NT2/D1 (cell line): Measurements from ENCODE around the gene MASTL.

Experiments
- DNase-seq: peaks from one replicate; pipeline ENCODE4 v3.0.0-alpha.2; 2011; ENCODE audit warnings: low read depth, low spot score
- H3K27me3 ChIP-seq: 2 replicates; pipeline ENCODE4 v1.6.0; 2011; ENCODE audit warnings: mild to moderate bottlenecking; ENCODE audit not compliant: insufficient read length, insufficient read depth
- H3K36me3 ChIP-seq: 2 replicates; pipeline ENCODE4 v1.6.1; 2011; ENCODE audit warnings: mild to moderate bottlenecking, low read length, mixed read lengths; ENCODE audit not compliant: insufficient read depth, insufficient read length
- H3K4me1 ChIP-seq: 2 replicates; pipeline ENCODE4 v1.5.1; 2011; ENCODE audit not compliant: insufficient read depth, insufficient read length
- H3K4me3 ChIP-seq: 2 replicates; pipeline ENCODE4 v1.5.1; 2011; ENCODE audit warnings: low read depth; ENCODE audit not compliant: insufficient read length
- H3K9ac ChIP-seq: 2 replicates; pipeline ENCODE4 v1.6.0; 2011; ENCODE audit warnings: low read depth; ENCODE audit not compliant: insufficient read length
- H3K9me3 ChIP-seq: 2 replicates; pipeline ENCODE4 v1.5.1; 2011; ENCODE audit warnings: mild to moderate bottlenecking, low read length; ENCODE audit not compliant: insufficient read depth
- SUZ12 ChIP-seq: IDR thresholded peaks from 2 replicates; pipeline ENCODE4 v1.6.1; 2011; ENCODE audit not compliant: insufficient read length, insufficient read depth; ENCODE audit errors: extremely low read depth
- YY1 ChIP-seq: IDR thresholded peaks from 2 replicates; pipeline ENCODE4 v1.6.1; 2011; ENCODE audit not compliant: insufficient read length, insufficient read depth
- ZNF274 ChIP-seq: IDR thresholded peaks from 2 replicates; pipeline ENCODE4 v1.6.1; 2011; ENCODE audit warnings: mild to moderate bottlenecking, low read depth, low read length

The MASTL gene

GRCh38 chr10:27188897-27189296 is 33.7 kb downstream of the MASTL start:
- Histone ChIP-seq H3K9ac (no peak overlapping the region), H3K9me3 (no peaks in the 10 kb centered on the region), H3K36me3 (peaks cover 31% of the 10 kb centered on the region), H3K4me3 (no peak overlapping the region), H3K27me3 (no peaks in the 10 kb centered on the region), H3K4me1 (no peaks in the 10 kb centered on the region)
- TF ChIP-seq YY1 (no peak), SUZ12 (no peak), ZNF274 (no peak)
- no peak for DNase-seq

DNA sequence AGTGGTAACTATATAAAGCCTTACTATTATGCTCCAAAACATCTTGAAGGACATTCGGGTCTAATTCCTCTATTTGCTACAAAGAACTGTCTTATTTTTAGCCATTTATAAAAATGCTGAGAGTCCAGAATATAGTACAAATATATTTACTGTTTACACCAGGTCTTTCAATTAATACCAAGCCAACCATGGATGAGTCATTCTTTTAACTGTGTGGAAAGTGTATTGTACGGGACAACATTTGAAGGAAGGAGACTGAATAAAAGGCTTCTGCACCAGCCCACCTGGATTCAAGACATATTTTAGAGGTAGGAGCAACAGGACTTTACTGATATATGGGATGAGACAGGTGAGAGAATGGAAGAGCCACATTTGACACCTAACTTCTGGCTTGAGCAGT is 35.4 kb downstream of the MASTL start:
- Histone ChIP-seq H3K27me3 (no peaks in the 10 kb centered on the region), H3K36me3 (peaks cover 17% of the 10 kb centered on the region), H3K4me3 (no peak overlapping the region), H3K9me3 (no peaks in the 10 kb centered on the region), H3K9ac (no peak overlapping the region), H3K4me1 (no peaks in the 10 kb centered on the region)
- TF ChIP-seq YY1 (no peak), SUZ12 (no peak), ZNF274 (no peak)
- no peak for DNase-seq

DNA sequence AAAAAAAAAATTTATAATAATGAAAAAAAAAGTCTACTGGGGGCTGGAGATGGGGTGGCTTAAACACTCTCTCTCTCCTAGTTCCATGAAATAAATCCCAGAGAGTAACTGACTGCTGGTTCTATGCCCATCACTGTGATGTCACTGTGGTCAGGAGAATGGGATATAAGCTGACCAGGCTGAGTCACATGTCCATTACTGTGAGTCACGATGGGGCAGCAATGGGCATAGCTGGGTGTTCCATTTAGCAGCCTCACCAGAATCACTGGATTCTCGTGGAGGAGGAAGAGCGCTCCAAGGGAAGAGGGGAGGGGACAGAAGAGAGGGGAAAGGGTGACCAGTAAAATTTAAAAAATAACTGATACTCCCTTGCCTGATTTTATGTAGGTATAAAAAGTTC is 37.1 kb downstream of the MASTL start:
- H3K9ac ChIP-seq = no peak overlapping the region
- H3K27me3 ChIP-seq = no peaks in the 10 kb centered on the region
- DNase-seq = no peak
- peaks cover 1% of the 10 kb centered on the region for H3K36me3 ChIP-seq
- no peaks in the 10 kb centered on the region for H3K9me3 ChIP-seq
- no peaks in the 10 kb centered on the region for H3K4me1 ChIP-seq
- no peak for TF ChIP-seq ZNF274
- H3K4me3 ChIP-seq = no peak overlapping the region

DNA sequence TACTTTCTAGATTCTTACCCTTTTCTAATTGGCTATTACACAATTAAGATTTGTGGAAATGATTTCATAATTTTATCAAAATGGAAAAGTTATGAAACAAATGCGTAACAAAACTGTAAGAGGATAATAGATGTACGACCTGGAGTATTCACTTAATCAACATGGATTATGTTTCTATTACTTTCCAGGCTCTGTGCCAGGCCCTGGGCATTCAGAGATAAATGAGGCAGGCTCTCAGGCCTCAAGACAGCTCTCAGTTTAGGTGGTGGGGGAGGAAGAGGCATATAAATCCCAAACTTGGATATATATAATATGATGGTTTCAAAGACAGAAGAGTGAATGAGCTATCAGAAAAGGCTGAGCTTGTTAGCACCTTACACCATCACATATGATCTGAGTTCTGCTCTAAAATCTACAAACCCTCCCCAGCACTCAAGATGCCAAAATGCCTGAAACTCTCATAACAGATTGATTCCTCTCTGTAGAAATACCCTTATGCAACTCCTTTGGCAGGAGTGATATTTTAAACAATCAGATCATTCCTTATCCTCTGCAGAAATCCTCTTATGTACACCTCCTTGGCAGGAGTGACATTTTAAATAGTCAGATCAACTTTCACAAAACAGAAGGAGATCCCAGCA is 42.9 kb downstream of the MASTL start:
- Histone ChIP-seq H3K4me1 (no peaks in the 10 kb centered on the region), H3K9ac (no peak overlapping the region)

GRCh38 chr10:27203806-27204205 is 48.7 kb downstream of the MASTL start:
- H3K9ac ChIP-seq = no peak overlapping the region
- TF ChIP-seq SUZ12 (no peak), YY1 (no peak), ZNF274 (no peak)
- H3K4me3 ChIP-seq = no peak overlapping the region
- no peak for DNase-seq
- peaks cover 30% of the 10 kb centered on the region for H3K36me3 ChIP-seq
- no peaks in the 10 kb centered on the region for H3K4me1 ChIP-seq
- H3K9me3 ChIP-seq = no peaks in the 10 kb centered on the region
- H3K27me3 ChIP-seq = no peaks in the 10 kb centered on the region

More for the DNA sequence above, 42.9 kb downstream of the MASTL start:
- Histone ChIP-seq H3K4me3 (no peak overlapping the region), H3K36me3 (peaks cover 7% of the 10 kb centered on the region), H3K27me3 (no peaks in the 10 kb centered on the region), H3K9me3 (no peaks in the 10 kb centered on the region)
- DNase-seq = no peak
- TF ChIP-seq ZNF274 = no peak
- TF ChIP-seq YY1 = no peak
- TF ChIP-seq SUZ12 = no peak

DNA sequence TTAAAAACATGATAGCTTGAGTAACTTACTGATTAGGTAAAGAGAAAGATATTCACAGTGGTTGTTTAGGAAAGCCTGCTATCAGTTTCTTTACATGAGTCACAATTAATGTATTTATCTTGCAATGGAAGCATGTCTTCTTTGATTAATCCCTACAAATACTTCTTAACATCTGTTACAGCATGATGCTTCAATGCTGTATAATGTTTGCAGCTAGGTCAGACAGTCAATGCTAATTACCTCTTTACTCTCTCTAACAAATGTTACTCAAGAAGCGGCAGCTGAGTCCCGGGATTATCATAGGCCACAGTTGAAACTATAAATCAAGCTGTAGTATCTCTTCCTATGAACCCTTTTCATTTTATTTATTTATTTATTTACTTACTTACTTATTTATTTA is 52.2 kb downstream of the MASTL start:
- H3K36me3 ChIP-seq = peaks cover 33% of the 10 kb centered on the region

DNA sequence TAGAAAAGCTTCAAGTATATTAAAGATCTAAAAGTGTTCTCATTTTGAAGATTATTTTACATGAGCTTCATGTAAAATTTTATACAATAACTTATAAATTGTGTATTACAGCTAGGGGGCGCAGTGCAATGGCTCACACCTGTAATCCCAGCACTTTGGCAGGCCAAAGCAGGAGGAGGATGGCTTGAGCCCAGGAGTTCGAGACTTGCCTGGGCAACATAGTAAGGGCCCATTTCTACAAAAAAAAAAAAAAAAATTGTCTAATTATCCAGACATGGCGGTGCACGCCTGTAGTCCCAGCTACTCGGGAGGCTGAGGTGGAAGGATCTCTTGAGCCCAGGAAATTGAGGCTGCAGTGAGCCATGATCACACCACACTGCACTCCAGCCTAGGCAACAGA is 68.8 kb downstream of the MASTL start:
- no peaks in the 10 kb centered on the region for H3K9me3 ChIP-seq
- no peak overlapping the region for H3K9ac ChIP-seq
- DNase-seq = no peak
- peaks cover 12% of the 10 kb centered on the region for H3K36me3 ChIP-seq
- no peaks in the 10 kb centered on the region for H3K27me3 ChIP-seq
- H3K4me3 ChIP-seq = no peak overlapping the region
- H3K4me1 ChIP-seq = no peaks in the 10 kb centered on the region
- TF ChIP-seq YY1 (no peak), SUZ12 (no peak), ZNF274 (no peak)

More for the DNA sequence above, 52.2 kb downstream of the MASTL start:
- no peak overlapping the region for H3K9ac ChIP-seq
- DNase-seq = no peak
- H3K4me3 ChIP-seq = no peak overlapping the region
- H3K4me1 ChIP-seq = no peaks in the 10 kb centered on the region
- H3K9me3 ChIP-seq = no peaks in the 10 kb centered on the region
- no peak for TF ChIP-seq YY1
- no peak for TF ChIP-seq ZNF274
- no peak for TF ChIP-seq SUZ12
- H3K27me3 ChIP-seq = no peaks in the 10 kb centered on the region
